ENCODE measurements around the gene AXDND1. TPM values are rescaled to one million over a fixed set of nuclear protein-coding genes. Genes with fewer than 3 reads are reported as not detected.

Gene AXDND1
- total and polyA plus RNA-seq, 9 of the 15 experiments (the other 6 are each of a cell fraction or from before 2014, with no cell fraction given), result 0.03 to 0.13 (median 0.06) TPM; not detected in 5

- H3K9me3 ChIP-seq (replicated peaks; ENCODE audit: control insufficient read depth, insufficient read depth, low read depth, low read length), result no peaks in the 10 kb centered on the region
- WGBS (ENCODE audit: insufficient coverage, low coverage, missing lambda C conversion rate), result 0% methylated on average over 8 of the region's 8 CpGs
- no peak for ATAC-seq
- no peaks in the 10 kb centered on the region for H4K20me1 ChIP-seq (replicated peaks; ENCODE audit: control insufficient read depth, insufficient read depth, low read length)
- H2AFZ ChIP-seq (ENCODE audit: low read depth, low read length), result no peak overlapping the region
- BruUV-seq (replicated peaks), result no TSS peak
- no peak for DNase-seq (ENCODE audit: extremely low read depth in 1 of 4, low spot score in 3 of 4)
- intact Hi-C loops (cut with micrococcal nuclease), result no loop called here
- POLR2A ChIA-PET, result no interaction called here
- H3K4me1 ChIP-seq (replicated peaks in 1 of 2; ENCODE audit: control insufficient read depth in 2 of 2, insufficient read depth in 2 of 2, low read length in 2 of 2), result no peaks in the 10 kb centered on the region
- no peaks in the 10 kb centered on the region for H3K36me3 ChIP-seq (ENCODE audit: control insufficient read depth, insufficient read depth, low read length)
- in situ Hi-C loops (cut with MboI), result no loop called here
- no peak overlapping the region for H3K9ac ChIP-seq (ENCODE audit: insufficient read depth in 1 of 2, low read depth in 2 of 2, low read length in 2 of 2)
- H3K4me3 ChIP-seq, result no peak overlapping the region
- no peak overlapping the region for H3K4me2 ChIP-seq (ENCODE audit: insufficient read depth, low read length)
- H3K27me3 ChIP-seq (ENCODE audit: control insufficient read depth in 2 of 2, insufficient read depth in 2 of 2, low read length in 2 of 2), result peaks cover 4 to 7% of the 10 kb centered on the region in 2 experiments; a peak in 2 of 5 replicates
- H3K79me2 ChIP-seq (ENCODE audit: control insufficient read depth, insufficient read depth, low read length), result no peaks in the 10 kb centered on the region
- FAIRE-seq, result no peak
- H3K27ac ChIP-seq (ENCODE audit: extremely low read depth, low read depth, low read length), result no peak overlapping the region
- no peaks in the 10 kb centered on the region for H3K9me1 ChIP-seq (ENCODE audit: control insufficient read depth, insufficient read depth, low read length)
- CTCF ChIA-PET (ENCODE audit: low intra/inter-chr PET ratio), result no interaction called here
- TF ChIP-seq RFX5 (IDR thresholded peaks at IDR 0.05; ENCODE audit: low read depth, low read length) (no peak), GTF3C2 (IDR thresholded peaks at IDR 0.05; ENCODE audit: borderline replicate concordance, extremely low read depth, insufficient read length) (no peak), EWSR1 (IDR thresholded peaks at IDR 0.05; ENCODE audit: borderline replicate concordance, low read depth, partially characterized antibody) (no peak), SRF (CRISPR knock-in tag; IDR thresholded peaks at IDR 0.05) (no peak), BDP1 (IDR thresholded peaks at IDR 0.05; ENCODE audit: insufficient read depth, insufficient read length) (no peak), KAT8 (IDR thresholded peaks at IDR 0.05; ENCODE audit: low read depth) (no peak), THAP7 (CRISPR knock-in tag; IDR thresholded peaks at IDR 0.05) (no peak), THAP12 (CRISPR knock-in tag; IDR thresholded peaks at IDR 0.05) (no peak), HDAC1 (IDR thresholded peaks at IDR 0.05) (no peak), HMG20B (CRISPR knock-in tag; IDR thresholded peaks at IDR 0.05) (no peak)
- TF ChIP-seq, protein P1, sequence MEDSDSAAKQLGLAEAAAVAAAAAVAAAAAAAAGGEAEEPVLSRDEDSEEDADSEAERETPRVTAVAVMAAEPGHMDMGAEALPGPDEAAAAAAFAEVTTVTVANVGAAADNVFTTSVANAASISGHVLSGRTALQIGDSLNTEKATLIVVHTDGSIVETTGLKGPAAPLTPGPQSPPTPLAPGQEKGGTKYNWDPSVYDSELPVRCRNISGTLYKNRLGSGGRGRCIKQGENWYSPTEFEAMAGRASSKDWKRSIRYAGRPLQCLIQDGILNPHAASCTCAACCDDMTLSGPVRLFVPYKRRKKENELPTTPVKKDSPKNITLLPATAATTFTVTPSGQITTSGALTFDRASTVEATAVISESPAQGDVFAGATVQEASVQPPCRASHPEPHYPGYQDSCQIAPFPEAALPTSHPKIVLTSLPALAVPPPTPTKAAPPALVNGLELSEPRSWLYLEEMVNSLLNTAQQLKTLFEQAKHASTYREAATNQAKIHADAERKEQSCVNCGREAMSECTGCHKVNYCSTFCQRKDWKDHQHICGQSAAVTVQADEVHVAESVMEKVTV (CRISPR knock-in tag; IDR thresholded peaks at IDR 0.05), result no peak
- TF ChIP-seq, protein P2, sequence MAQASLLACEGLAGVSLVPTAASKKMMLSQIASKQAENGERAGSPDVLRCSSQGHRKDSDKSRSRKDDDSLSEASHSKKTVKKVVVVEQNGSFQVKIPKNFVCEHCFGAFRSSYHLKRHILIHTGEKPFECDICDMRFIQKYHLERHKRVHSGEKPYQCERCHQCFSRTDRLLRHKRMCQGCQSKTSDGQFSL (CRISPR knock-in tag; IDR thresholded peaks at IDR 0.05), result no peak
- TF ChIP-seq, protein P2 (tag; IDR thresholded peaks at IDR 0.05), result no peak
Observed at GRCh38 chr1:179529482-179530195, 163.9 kb downstream of the AXDND1 start.

All from K562 (cell line).